HEK293T (cell line): ENCODE measurements around the gene KRT7.

Experiments used
- BHLHE40 ChIP-seq: fragments of 450-650 bp; IDR thresholded peaks from 2 replicates; pipeline ENCODE4 v1.6.1; 2016; ENCODE audit warnings: mild to moderate bottlenecking, moderate library complexity, borderline replicate concordance
- ELF4 ChIP-seq: fragments of 450-650 bp; IDR thresholded peaks from 2 replicates; pipeline ENCODE4 v1.6.1; 2017; ENCODE audit warnings: antibody characterized with exemption
- FOXA1 ChIP-seq: fragments of 450-650 bp; IDR thresholded peaks from 2 replicates; pipeline ENCODE4 v1.6.1; 2016; ENCODE audit warnings: mild to moderate bottlenecking
- FOXK2 ChIP-seq: fragments of 450-650 bp; IDR thresholded peaks from 2 replicates; pipeline ENCODE4 v1.6.1; 2016; ENCODE audit warnings: mild to moderate bottlenecking
- FOXM1 ChIP-seq: fragments of 450-650 bp; IDR thresholded peaks from 2 replicates; pipeline ENCODE4 v1.6.1; 2017; ENCODE audit warnings: mild to moderate bottlenecking, borderline replicate concordance
- HDGF ChIP-seq: fragments of 450-650 bp; IDR thresholded peaks from 2 replicates; pipeline ENCODE4 v1.6.1; 2017; ENCODE audit warnings: antibody characterized with exemption, borderline replicate concordance
- NFRKB ChIP-seq: fragments of 450-650 bp; IDR thresholded peaks from 2 replicates; pipeline ENCODE4 v1.6.1; 2016; ENCODE audit warnings: mild to moderate bottlenecking, moderate library complexity
- SP1 ChIP-seq: fragments of 450-650 bp; IDR thresholded peaks from 2 replicates; pipeline ENCODE4 v1.6.1; 2017
- SUZ12 ChIP-seq: fragments of 450-650 bp; IDR thresholded peaks from 2 replicates; pipeline ENCODE4 v1.6.1; 2016; ENCODE audit warnings: mild to moderate bottlenecking
- TARDBP ChIP-seq: fragments of 450-650 bp; IDR thresholded peaks from 2 replicates; pipeline ENCODE4 v1.6.1; 2016
- ZNF384 ChIP-seq: fragments of 450-650 bp; IDR thresholded peaks from 2 replicates; pipeline ENCODE4 v1.6.1; 2016
- TF ChIP-seq, protein P1 (sequence below): fragments of 450-650 bp; IDR thresholded peaks from 2 replicates; pipeline ENCODE4 v1.6.1; 2016

DNA sequence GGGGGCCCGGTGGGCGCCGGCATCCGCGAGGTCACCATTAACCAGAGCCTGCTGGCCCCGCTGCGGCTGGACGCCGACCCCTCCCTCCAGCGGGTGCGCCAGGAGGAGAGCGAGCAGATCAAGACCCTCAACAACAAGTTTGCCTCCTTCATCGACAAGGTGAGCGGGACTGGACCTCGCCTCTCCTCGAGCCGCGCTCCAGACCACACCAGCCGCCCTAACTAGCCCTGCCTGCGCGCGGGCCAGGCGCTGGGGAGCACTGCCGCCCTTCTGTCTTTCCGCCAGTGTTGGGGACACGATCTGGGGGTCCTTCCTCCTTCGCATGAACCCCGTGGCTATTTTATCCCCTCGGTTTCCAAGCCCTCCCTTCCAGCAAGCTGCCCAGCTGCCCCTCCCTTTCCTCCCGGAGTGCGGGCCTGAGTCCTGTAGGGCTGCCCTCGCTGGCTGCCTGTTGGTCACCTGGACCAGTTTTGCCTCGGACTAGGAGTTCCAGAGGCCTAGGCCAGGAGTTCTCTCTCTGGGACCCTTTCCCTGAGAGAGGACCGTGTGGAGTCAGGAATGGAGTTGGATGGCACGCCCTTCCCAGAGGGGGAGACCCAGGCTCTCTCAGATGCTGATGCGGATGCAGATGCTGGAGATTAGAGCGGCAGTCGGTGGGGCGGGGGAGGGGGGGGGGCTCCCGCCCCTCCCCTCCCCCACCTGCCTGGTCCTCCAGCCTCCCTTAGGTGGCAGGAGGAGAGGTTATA, 592 bp downstream of the KRT7 start:
- TF ChIP-seq FOXM1 (no peak), TARDBP (no peak), FOXA1 (no peak), NFRKB (no peak), SP1 (no peak), SUZ12 (no peak), ZNF384 (no peak), FOXK2 (no peak), BHLHE40 (no peak), ELF4 (no peak), HDGF (no peak)
- TF ChIP-seq, protein P1, sequence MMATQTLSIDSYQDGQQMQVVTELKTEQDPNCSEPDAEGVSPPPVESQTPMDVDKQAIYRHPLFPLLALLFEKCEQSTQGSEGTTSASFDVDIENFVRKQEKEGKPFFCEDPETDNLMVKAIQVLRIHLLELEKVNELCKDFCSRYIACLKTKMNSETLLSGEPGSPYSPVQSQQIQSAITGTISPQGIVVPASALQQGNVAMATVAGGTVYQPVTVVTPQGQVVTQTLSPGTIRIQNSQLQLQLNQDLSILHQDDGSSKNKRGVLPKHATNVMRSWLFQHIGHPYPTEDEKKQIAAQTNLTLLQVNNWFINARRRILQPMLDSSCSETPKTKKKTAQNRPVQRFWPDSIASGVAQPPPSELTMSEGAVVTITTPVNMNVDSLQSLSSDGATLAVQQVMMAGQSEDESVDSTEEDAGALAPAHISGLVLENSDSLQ: no peak
